Vagina (tissue), 2 donors: ENCODE measurements around the gene KDM4B. TPM values are rescaled to one million over a fixed set of nuclear protein-coding genes. Genes with fewer than 3 reads are reported as not detected.

ENCODE experiments used
- DNase-seq, 2 donors: peaks; one replicate each; pipeline ENCODE4 v3.0.0-alpha.2; 2017; ENCODE audit errors: extremely low spot score in 2 of 2
- H3K27ac ChIP-seq: fragments of 200-600 bp; sonication (generic); one replicate; pipeline ENCODE4 v1.5.1; 2019
- H3K27me3 ChIP-seq: fragments of 200-600 bp; sonication (generic); one replicate; pipeline ENCODE4 v1.5.1; 2019
- H3K36me3 ChIP-seq, 2 donors: fragments of 200-600 bp; sonication (generic); one replicate each; pipeline ENCODE4 v1.5.1; 2017 to 2019
- H3K4me1 ChIP-seq: fragments of 200-600 bp; sonication (generic); one replicate; pipeline ENCODE4 v1.5.1; 2019
- H3K4me3 ChIP-seq, 2 donors: fragments of 200-600 bp; sonication (generic); 1 replicate in 1 of 2; 2 replicates in 1 of 2; pipeline ENCODE4 v1.5.1; 2016 to 2019
- H3K9me3 ChIP-seq: fragments of 200-600 bp; sonication (generic); one replicate; pipeline ENCODE4 v1.5.1; 2019
- CTCF ChIP-seq, 3 experiments: fragments of 450-650 bp in 2 of 3; fragments of 200-600 bp in 1 of 3; sonication (generic) in 1 of 3; IDR thresholded peaks; one replicate each; pipeline ENCODE4 v1.5.1; 2017 to 2019; ENCODE audit warnings: antibody characterized with exemption in 3 of 3, mild to moderate bottlenecking in 2 of 3, moderate library complexity in 2 of 3
- POLR2A ChIP-seq, 2 donors: fragments of 450-650 bp; IDR thresholded peaks; one replicate each; pipeline ENCODE4 v1.6.1; 2017; ENCODE audit warnings: antibody characterized with exemption in 2 of 2, mild to moderate bottlenecking in 2 of 2, moderate library complexity in 2 of 2
- POLR2AphosphoS5 ChIP-seq, 2 donors: sonication (generic); formaldehyde crosslinking; IDR thresholded peaks; one replicate each; pipeline ENCODE4 v1.9.0; 2017; ENCODE audit warnings: antibody characterized with exemption in 2 of 2, mild to moderate bottlenecking in 2 of 2, low read depth in 1 of 2; ENCODE audit not compliant: insufficient read depth in 1 of 2
- intact Hi-C: fragments of 100-400 bp; cut with DNase I; formaldehyde crosslinking; loops from one replicate; pipeline ENCODE4 v1.15.1; 2023
- total RNA-seq: library from RNA; depleted of rRNA; stranded (reverse); fragments of >200 nt; gene quantifications from one replicate; pipeline ENCODE4 v1.2.3, GENCODE V29; 2016

The KDM4B gene
- total RNA-seq, 1 donor from 2014 or later: 59.7 TPM

GRCh38 chr19:5107432-5108122, 138.7 kb downstream of the KDM4B start:
- no peak overlapping the region for H3K27ac ChIP-seq
- H3K4me1 ChIP-seq: peaks cover 16% of the 10 kb centered on the region
- no peak overlapping the region for H3K4me3 ChIP-seq
- intact Hi-C loops: no loop called here
- DNase-seq: no peak
- H3K9me3 ChIP-seq: no peaks in the 10 kb centered on the region
- TF ChIP-seq CTCF (IDR thresholded peaks at IDR 0.05): no peak
- no peak for TF ChIP-seq POLR2AphosphoS5 (IDR thresholded peaks at IDR 0.05; ENCODE audit: insufficient read depth in 1 of 2, low read depth in 1 of 2)
- H3K27me3 ChIP-seq: no peaks in the 10 kb centered on the region
- H3K36me3 ChIP-seq: peaks cover 0 to 41% of the 10 kb centered on the region in 2 donors

- Histone ChIP-seq H3K4me1 (peaks cover 16% of the 10 kb centered on the region), H3K9me3 (no peaks in the 10 kb centered on the region), H3K27me3 (no peaks in the 10 kb centered on the region), H3K27ac (no peak overlapping the region), H3K4me3 (no peak overlapping the region), H3K36me3 (peaks cover 4 to 47% of the 10 kb centered on the region in 2 donors)
- DNase-seq: no peak
- intact Hi-C loops: no loop called here
- no peak for TF ChIP-seq POLR2AphosphoS5 (IDR thresholded peaks at IDR 0.05; ENCODE audit: insufficient read depth in 1 of 2, low read depth in 1 of 2)
- no peak for TF ChIP-seq POLR2A (IDR thresholded peaks at IDR 0.05)
- no peak for TF ChIP-seq CTCF (IDR thresholded peaks at IDR 0.05)
Observed at GRCh38 chr19:5108123-5108596, 139.2 kb downstream of the KDM4B start.

GRCh38 chr19:5108866-5109265, 140.0 kb downstream of the KDM4B start:
- H3K27ac ChIP-seq: no peak overlapping the region
- intact Hi-C loops: no loop called here
- peaks cover 4 to 53% of the 10 kb centered on the region in 2 donors for H3K36me3 ChIP-seq

GRCh38 chr19:5109560-5109959, 140.6 kb downstream of the KDM4B start:
- no peaks in the 10 kb centered on the region for H3K27me3 ChIP-seq
- no peak for TF ChIP-seq POLR2A (IDR thresholded peaks at IDR 0.05)
- no peak for TF ChIP-seq POLR2AphosphoS5 (IDR thresholded peaks at IDR 0.05; ENCODE audit: insufficient read depth in 1 of 2, low read depth in 1 of 2)
- TF ChIP-seq CTCF (IDR thresholded peaks at IDR 0.05): no peak
- H3K36me3 ChIP-seq: peaks cover 4 to 60% of the 10 kb centered on the region in 2 donors
- no peaks in the 10 kb centered on the region for H3K9me3 ChIP-seq
- H3K4me1 ChIP-seq: peaks cover 5% of the 10 kb centered on the region
- intact Hi-C loops: no loop called here
- no peak overlapping the region for H3K27ac ChIP-seq
- no peak overlapping the region for H3K4me3 ChIP-seq
- DNase-seq: no peak

More at GRCh38 chr19:5108866-5109265, 140.0 kb downstream of the KDM4B start:
- Histone ChIP-seq H3K9me3 (no peaks in the 10 kb centered on the region), H3K4me3 (no peak overlapping the region), H3K27me3 (no peaks in the 10 kb centered on the region), H3K4me1 (peaks cover 9% of the 10 kb centered on the region)
- DNase-seq: no peak
- TF ChIP-seq POLR2A (IDR thresholded peaks at IDR 0.05): no peak
- no peak for TF ChIP-seq CTCF (IDR thresholded peaks at IDR 0.05)
- no peak for TF ChIP-seq POLR2AphosphoS5 (IDR thresholded peaks at IDR 0.05; ENCODE audit: insufficient read depth in 1 of 2, low read depth in 1 of 2)

- H3K9me3 ChIP-seq: no peaks in the 10 kb centered on the region
- DNase-seq: no peak
- no peak overlapping the region for H3K27ac ChIP-seq
- H3K4me3 ChIP-seq: no peak overlapping the region
- no peaks in the 10 kb centered on the region for H3K27me3 ChIP-seq
- peaks cover 4 to 67% of the 10 kb centered on the region in 2 donors for H3K36me3 ChIP-seq
- H3K4me1 ChIP-seq: peaks cover 5% of the 10 kb centered on the region
- TF ChIP-seq POLR2A (IDR thresholded peaks at IDR 0.05): no peak
- no peak for TF ChIP-seq POLR2AphosphoS5 (IDR thresholded peaks at IDR 0.05; ENCODE audit: insufficient read depth in 1 of 2, low read depth in 1 of 2)
- TF ChIP-seq CTCF (IDR thresholded peaks at IDR 0.05): no peak
- intact Hi-C loops: no loop called here
Observed at GRCh38 chr19:5110546-5110945, 141.6 kb downstream of the KDM4B start.
